Spleen (tissue), 11 donors: ENCODE measurements around the gene PPM1H. TPM values are rescaled to one million over a fixed set of nuclear protein-coding genes. Genes with fewer than 3 reads are reported as not detected.

Experiments
- DNase-seq: peaks from one replicate; pipeline ENCODE4 v3.0.0-alpha.2; 2020
- H3K27ac ChIP-seq, 8 donors: fragments of 200-600 bp; sonication (generic) in 7 of 8; 1 replicate in 4 of 8; 2 replicates in 4 of 8; pipeline versions ENCODE4 v1.5.0 to v1.8.0; 2016 to 2021; ENCODE audit warnings: inconsistent platforms in 4 of 8, mild to moderate bottlenecking in 4 of 8, moderate library complexity in 1 of 8
- H3K27me3 ChIP-seq, 7 donors: fragments of 200-600 bp; sonication (generic) in 6 of 7; replicated peaks in 1 of 7; 1 replicate in 4 of 7; 2 replicates in 3 of 7; pipeline versions ENCODE4 v1.5.0 to v1.8.0; 2016 to 2021; ENCODE audit warnings: inconsistent platforms in 3 of 7, mild to moderate bottlenecking in 1 of 7
- H3K36me3 ChIP-seq, 6 donors: fragments of 200-600 bp; sonication (generic) in 5 of 6; 1 replicate in 4 of 6; 2 replicates in 2 of 6; pipeline versions ENCODE4 v1.5.0 to v1.8.0; 2016 to 2021; ENCODE audit warnings: inconsistent platforms in 2 of 6
- H3K4me1 ChIP-seq, 6 donors: fragments of 200-600 bp; sonication (generic) in 5 of 6; 1 replicate in 3 of 6; 2 replicates in 3 of 6; pipeline versions ENCODE4 v1.5.0 to v1.8.0; 2016 to 2021; ENCODE audit warnings: inconsistent platforms in 3 of 6
- H3K4me3 ChIP-seq, 8 donors: fragments of 200-600 bp; sonication (generic) in 7 of 8; 1 replicate in 4 of 8; 2 replicates in 4 of 8; pipeline versions ENCODE4 v1.5.0 to v1.8.0; 2016 to 2021; ENCODE audit warnings: inconsistent platforms in 4 of 8, mild to moderate bottlenecking in 4 of 8, moderate library complexity in 2 of 8
- H3K9me3 ChIP-seq, 8 donors: fragments of 200-600 bp; sonication (generic) in 7 of 8; 1 replicate in 4 of 8; 2 replicates in 4 of 8; pipeline versions ENCODE4 v1.5.0 to v1.8.0; 2016 to 2021; ENCODE audit warnings: inconsistent platforms in 4 of 8
- CTCF ChIP-seq, 11 experiments: fragments of 200-600 bp in 7 of 11; fragments of 450-650 bp in 4 of 11; sonication (generic) in 4 of 11; IDR thresholded peaks in 8 of 11; conservative IDR thresholded peaks in 3 of 11; 1 replicate in 7 of 11; 2 replicates in 4 of 11; pipeline versions ENCODE4 v1.4.0 to v1.8.0; 2016 to 2021; ENCODE audit warnings: antibody characterized with exemption in 11 of 11, inconsistent platforms in 4 of 11, mild to moderate bottlenecking in 1 of 11
- POLR2A ChIP-seq, 3 donors: fragments of 450-650 bp; IDR thresholded peaks; one replicate each; pipeline ENCODE4 v1.5.1; 2017; ENCODE audit warnings: antibody characterized with exemption in 3 of 3, mild to moderate bottlenecking in 1 of 3
- POLR2AphosphoS5 ChIP-seq, 3 donors: sonication (generic); formaldehyde crosslinking; IDR thresholded peaks; one replicate each; pipeline ENCODE4 v1.5.1; 2017; ENCODE audit warnings: antibody characterized with exemption in 3 of 3
- WGBS, 5 donors: extraction: QIAGEN DNeasy Blood & Tissue Kit in 3 of 5; methylation state at CpG; one replicate each; pipeline versions ENCODE4 v1.1.5 to v1.1.7; 2013 to 2018; 5-methylcytosine and 5-hydroxymethylcytosine counted together
- intact Hi-C: fragments of 100-400 bp; cut with DNase I; formaldehyde crosslinking; loops from one replicate; pipeline ENCODE4 v1.15.0; 2023; ENCODE audit warnings: low total_unique reads
- polyA plus RNA-seq, 3 donors: library from polyadenylated mRNA; stranded (reverse); fragments of 200-250 nt; gene quantifications; one replicate each; pipeline ENCODE4 v1.2.1, GENCODE V29; 2013
- total RNA-seq, 7 donors: library from RNA; depleted of rRNA in 3 of 7; stranded (reverse); fragments of >200 nt in 3 of 7; fragmentation: NEBNext Ultra II Directional in 4 of 7; extraction: Animal tissue kit (Norgen Biotek cat#: 25700) in 4 of 7; gene quantifications; one replicate each; pipeline versions ENCODE4 v1.1.0 to v1.2.1, GENCODE V29; 2016 to 2021
- donor health status: healthy with polysubstance abuse.
- donor health status: DM: no; HTN: no; CAD: no; lungs with moderate emphysema.
- donor health status: DM: no; HTN: no; CAD: no.
- donor health status: Bipolar disorder and iron deficiency.
- donor health status: healthy.
- donor health status: DM: no; HTN: no; CAD: no.
- donor health status: DM: yes; HTN: yes; CAD: no.

Gene PPM1H
- total and polyA plus RNA-seq, 10 donors = 0.17 to 3.9 (median 1.9) TPM

GRCh38 chr12:62907561-62907960, 27.4 kb downstream of the PPM1H start:
- H3K4me1 ChIP-seq = peaks cover 0 to 10% (median 3%) of the 10 kb centered on the region in 6 donors
- no peak for TF ChIP-seq POLR2A (IDR thresholded peaks at IDR 0.05)
- no peak for TF ChIP-seq POLR2AphosphoS5 (IDR thresholded peaks at IDR 0.05)
- DNase-seq = no peak
- H3K27me3 ChIP-seq = no peaks in the 10 kb centered on the region
- H3K4me3 ChIP-seq = no peak overlapping the region
- no peak overlapping the region for H3K27ac ChIP-seq
- intact Hi-C loops = no loop called here
- WGBS, 5 donors = 15 to 42% (median 27%) methylated on average over 2 of the region's 2 CpGs
- no peaks in the 10 kb centered on the region for H3K9me3 ChIP-seq
- H3K36me3 ChIP-seq = no peaks in the 10 kb centered on the region

- Histone ChIP-seq H3K9me3 (no peaks in the 10 kb centered on the region), H3K4me3 (no peak overlapping the region), H3K27ac (no peak overlapping the region), H3K27me3 (no peaks in the 10 kb centered on the region), H3K36me3 (no peaks in the 10 kb centered on the region), H3K4me1 (peaks cover 0 to 10% (median 5%) of the 10 kb centered on the region in 6 donors)
- TF ChIP-seq POLR2AphosphoS5 (IDR thresholded peaks at IDR 0.05) = no peak
- no peak for TF ChIP-seq POLR2A (IDR thresholded peaks at IDR 0.05)
- TF ChIP-seq CTCF (IDR thresholded peaks at IDR 0.05 in 8 of 11, conservative IDR thresholded peaks at IDR 0.05 in 3 of 11) = no peak
- DNase-seq = no peak
- WGBS, 5 donors = 74 to 100% (median 85%) methylated on average over 1 of the region's 1 CpG
- intact Hi-C loops = no loop called here
These were observed 27.9 kb downstream of the PPM1H start for GRCh38 chr12:62907078-62907477.

GRCh38 chr12:62903151-62903550, 31.8 kb downstream of the PPM1H start:
- H3K27ac ChIP-seq = peak overlapping the region in 1 of 8 donors; percentile 14
- intact Hi-C loops = no loop called here
- H3K9me3 ChIP-seq = no peaks in the 10 kb centered on the region
- no peak overlapping the region for H3K4me3 ChIP-seq
- TF ChIP-seq CTCF (IDR thresholded peaks at IDR 0.05 in 8 of 11, conservative IDR thresholded peaks at IDR 0.05 in 3 of 11) (no peak), POLR2AphosphoS5 (IDR thresholded peaks at IDR 0.05) (no peak), POLR2A (IDR thresholded peaks at IDR 0.05) (no peak)
- WGBS, 5 donors = 5 to 13% (median 9%) methylated on average over 4 of the region's 4 CpGs
- DNase-seq = no peak
- H3K4me1 ChIP-seq = peaks cover 0 to 40% (median 9%) of the 10 kb centered on the region in 6 donors
- no peaks in the 10 kb centered on the region for H3K36me3 ChIP-seq
- no peaks in the 10 kb centered on the region for H3K27me3 ChIP-seq

- Histone ChIP-seq H3K9me3 (no peaks in the 10 kb centered on the region), H3K36me3 (no peaks in the 10 kb centered on the region), H3K4me3 (no peak overlapping the region), H3K27ac (no peak overlapping the region), H3K4me1 (peaks cover 0 to 44% (median 9%) of the 10 kb centered on the region in 6 donors), H3K27me3 (no peaks in the 10 kb centered on the region)
- DNase-seq = no peak
- WGBS, 5 donors = 60 to 74% (median 65%) methylated on average over 4 of the region's 4 CpGs
- intact Hi-C loops = no loop called here
- TF ChIP-seq POLR2A (IDR thresholded peaks at IDR 0.05) (no peak), CTCF (IDR thresholded peaks at IDR 0.05 in 8 of 11, conservative IDR thresholded peaks at IDR 0.05 in 3 of 11) (no peak), POLR2AphosphoS5 (IDR thresholded peaks at IDR 0.05) (no peak)
These were observed 34.2 kb downstream of the PPM1H start for GRCh38 chr12:62900686-62901272.
